NCI-H2196 treated with DMSO at 0.1 percent for 48 hours (cell line): ENCODE data around the gene PRXL2A.
"Not testable (repeated sequence)": the region's sequence is repeated elsewhere in the genome, so short reads cannot be mapped to it uniquely, and the experiment has no call there.

Experiments used
- DNase-seq: peaks from one replicate; lab custom pipeline; 2025; ENCODE audit not compliant: unreplicated experiment; lab: John Stamatoyannopoulos, UW

PRXL2A gene

GRCh38 chr10:80411267-80411668 lies 2.9 kb downstream of the PRXL2A start:
- no peak for DNase-seq

- DNase-seq = no peak
These were observed 3.4 kb downstream of the PRXL2A start for GRCh38 chr10:80411681-80412220.

GRCh38 chr10:80412486-80412885 lies 4.1 kb downstream of the PRXL2A start:
- no peak for DNase-seq

- no peak for DNase-seq
These were observed 5.1 kb downstream of the PRXL2A start for GRCh38 chr10:80413271-80413996.

GRCh38 chr10:80414142-80414895 lies 6.0 kb downstream of the PRXL2A start:
- no peak for DNase-seq

- no peak for DNase-seq
These were observed 7.6 kb downstream of the PRXL2A start for GRCh38 chr10:80415734-80416478.

- no peak for DNase-seq
These were observed 8.2 kb downstream of the PRXL2A start for GRCh38 chr10:80416479-80417098.

GRCh38 chr10:80417256-80417655 lies 8.9 kb downstream of the PRXL2A start:
- not testable (repeated sequence) for DNase-seq

- DNase-seq = no peak
These were observed 12.8 kb downstream of the PRXL2A start for GRCh38 chr10:80421050-80421706.

GRCh38 chr10:80421707-80422536 lies 13.6 kb downstream of the PRXL2A start:
- no peak for DNase-seq

GRCh38 chr10:80425901-80426300 lies 17.6 kb downstream of the PRXL2A start:
- DNase-seq = no peak

GRCh38 chr10:80427541-80427940 lies 19.2 kb downstream of the PRXL2A start:
- DNase-seq = no peak

GRCh38 chr10:80429521-80429973 lies 21.2 kb downstream of the PRXL2A start:
- no peak for DNase-seq

GRCh38 chr10:80433134-80433533 lies 24.8 kb downstream of the PRXL2A start:
- DNase-seq = no peak

GRCh38 chr10:80436446-80437098 lies 28.2 kb downstream of the PRXL2A start:
- DNase-seq = no peak

- no peak for DNase-seq
These were observed 28.9 kb downstream of the PRXL2A start for GRCh38 chr10:80437227-80437626.

GRCh38 chr10:80441831-80442230 lies 33.5 kb downstream of the PRXL2A start:
- no peak for DNase-seq

- no peak for DNase-seq
These were observed 34.5 kb downstream of the PRXL2A start for GRCh38 chr10:80442879-80443278.

GRCh38 chr10:80443531-80443974 lies 35.2 kb downstream of the PRXL2A start:
- no peak for DNase-seq
